Peyer's patch (tissue), 4 donors: ENCODE results near the gene YAP1. TPM values are rescaled to one million over a fixed set of nuclear protein-coding genes. Genes with fewer than 3 reads are reported as not detected.

Source experiments
- DNase-seq, 3 donors: peaks; one replicate each; pipeline ENCODE4 v3.0.0-alpha.2; 2017 to 2019
- H3K27ac ChIP-seq, 4 donors: fragments of 200-600 bp; sonication (generic); one replicate each; pipeline ENCODE4 v1.5.1; 2016 to 2019
- H3K27me3 ChIP-seq, 2 donors: fragments of 200-600 bp; sonication (generic); one replicate each; pipeline ENCODE4 v1.5.1; 2019
- H3K36me3 ChIP-seq, 3 donors: fragments of 200-600 bp; sonication (generic); one replicate each; pipeline ENCODE4 v1.5.1; 2016 to 2019
- H3K4me1 ChIP-seq, 4 donors: fragments of 200-600 bp; sonication (generic); one replicate each; pipeline ENCODE4 v1.5.1; 2016 to 2019
- H3K4me3 ChIP-seq, 4 donors: fragments of 200-600 bp; sonication (generic); 1 replicate in 3 of 4; 2 replicates in 1 of 4; pipeline ENCODE4 v1.5.1; 2016 to 2019; ENCODE audit warnings: mild to moderate bottlenecking in 1 of 4
- H3K9me3 ChIP-seq, 4 donors: fragments of 200-600 bp; sonication (generic); one replicate each; pipeline ENCODE4 v1.5.1; 2016 to 2019; ENCODE audit warnings: mild to moderate bottlenecking in 1 of 4
- POLR2A ChIP-seq, 2 donors: fragments of 450-650 bp; IDR thresholded peaks; one replicate each; pipeline ENCODE4 v1.5.1; 2017; ENCODE audit warnings: antibody characterized with exemption in 2 of 2, mild to moderate bottlenecking in 2 of 2, moderate library complexity in 2 of 2
- total RNA-seq, 4 donors: library from RNA; depleted of rRNA; stranded (reverse); fragments of >200 nt; gene quantifications; one replicate each; pipeline ENCODE4 v1.1.0, GENCODE V29; 2016
- TF ChIP-seq, protein P1 (sequence below), 6 experiments: fragments of 450-650 bp in 4 of 6; fragments of 200-600 bp in 2 of 6; sonication (generic) in 1 of 6; IDR thresholded peaks; one replicate each; pipeline ENCODE4 v1.5.1; 2017 to 2019; ENCODE audit warnings: antibody characterized with exemption in 6 of 6, mild to moderate bottlenecking in 3 of 6, moderate library complexity in 1 of 6

YAP1 gene
- total RNA-seq, 4 donors from 2014 or later: 99.8 to 163 (median 133) TPM

GRCh38 chr11:102111787-102112508, 1.7 kb downstream of the YAP1 start:
- no peaks in the 10 kb centered on the region for H3K27me3 ChIP-seq
- TF ChIP-seq, protein P1, sequence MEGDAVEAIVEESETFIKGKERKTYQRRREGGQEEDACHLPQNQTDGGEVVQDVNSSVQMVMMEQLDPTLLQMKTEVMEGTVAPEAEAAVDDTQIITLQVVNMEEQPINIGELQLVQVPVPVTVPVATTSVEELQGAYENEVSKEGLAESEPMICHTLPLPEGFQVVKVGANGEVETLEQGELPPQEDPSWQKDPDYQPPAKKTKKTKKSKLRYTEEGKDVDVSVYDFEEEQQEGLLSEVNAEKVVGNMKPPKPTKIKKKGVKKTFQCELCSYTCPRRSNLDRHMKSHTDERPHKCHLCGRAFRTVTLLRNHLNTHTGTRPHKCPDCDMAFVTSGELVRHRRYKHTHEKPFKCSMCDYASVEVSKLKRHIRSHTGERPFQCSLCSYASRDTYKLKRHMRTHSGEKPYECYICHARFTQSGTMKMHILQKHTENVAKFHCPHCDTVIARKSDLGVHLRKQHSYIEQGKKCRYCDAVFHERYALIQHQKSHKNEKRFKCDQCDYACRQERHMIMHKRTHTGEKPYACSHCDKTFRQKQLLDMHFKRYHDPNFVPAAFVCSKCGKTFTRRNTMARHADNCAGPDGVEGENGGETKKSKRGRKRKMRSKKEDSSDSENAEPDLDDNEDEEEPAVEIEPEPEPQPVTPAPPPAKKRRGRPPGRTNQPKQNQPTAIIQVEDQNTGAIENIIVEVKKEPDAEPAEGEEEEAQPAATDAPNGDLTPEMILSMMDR (IDR thresholded peaks at IDR 0.05): no peak
- peak; percentile 79 to 88 for TF ChIP-seq POLR2A (IDR thresholded peaks at IDR 0.05)
- H3K36me3 ChIP-seq: no peaks in the 10 kb centered on the region
- peak in 2 of 3 donors; percentile 57 to 78 for DNase-seq
- peak overlapping the region; percentile 78 to 98 (median 93) for H3K27ac ChIP-seq
- peaks cover 0 to 31% (median 5%) of the 10 kb centered on the region in 4 donors for H3K4me1 ChIP-seq
- H3K4me3 ChIP-seq: peak overlapping the region; percentile 58 to 97 (median 78)
- H3K9me3 ChIP-seq: no peaks in the 10 kb centered on the region

DNA sequence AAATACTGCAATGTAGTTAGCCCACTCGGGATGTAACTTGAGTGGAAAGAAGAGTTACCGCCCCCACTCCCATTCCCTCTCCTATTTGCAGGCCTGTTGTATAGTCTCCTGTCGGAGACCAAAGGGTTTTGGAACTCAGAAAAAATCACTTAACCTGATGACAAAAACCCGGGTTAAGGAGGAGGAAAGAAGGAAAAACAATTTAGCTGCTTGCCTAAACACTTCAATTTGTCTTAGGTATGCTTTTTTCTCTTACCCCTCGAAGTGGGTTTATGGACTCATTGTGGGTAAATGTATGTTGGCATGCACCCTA, 2.2 kb downstream of the YAP1 start:
- peaks cover 0 to 34% (median 5%) of the 10 kb centered on the region in 4 donors for H3K4me1 ChIP-seq
- H3K27me3 ChIP-seq: no peaks in the 10 kb centered on the region
- TF ChIP-seq, protein P1 (IDR thresholded peaks at IDR 0.05): no peak
- TF ChIP-seq POLR2A (IDR thresholded peaks at IDR 0.05): no peak
- H3K36me3 ChIP-seq: no peaks in the 10 kb centered on the region
- no peaks in the 10 kb centered on the region for H3K9me3 ChIP-seq
- peak overlapping the region in 3 of 4 donors; percentile 16 to 97 (median 89) for H3K4me3 ChIP-seq
- peak overlapping the region; percentile 78 to 98 (median 93) for H3K27ac ChIP-seq
- DNase-seq: no peak

GRCh38 chr11:102114032-102114431, 3.8 kb downstream of the YAP1 start:
- Histone ChIP-seq H3K27ac (no peak overlapping the region), H3K27me3 (no peaks in the 10 kb centered on the region), H3K9me3 (no peaks in the 10 kb centered on the region), H3K4me1 (peaks cover 0 to 42% (median 5%) of the 10 kb centered on the region in 4 donors), H3K36me3 (no peaks in the 10 kb centered on the region), H3K4me3 (no peak overlapping the region)
- DNase-seq: no peak
- TF ChIP-seq POLR2A (IDR thresholded peaks at IDR 0.05): no peak
- TF ChIP-seq, protein P1 (IDR thresholded peaks at IDR 0.05): no peak

- H3K9me3 ChIP-seq: no peaks in the 10 kb centered on the region
- peaks cover 0 to 43% (median 2%) of the 10 kb centered on the region in 4 donors for H3K4me1 ChIP-seq
- H3K4me3 ChIP-seq: no peak overlapping the region
- no peaks in the 10 kb centered on the region for H3K36me3 ChIP-seq
- TF ChIP-seq POLR2A (IDR thresholded peaks at IDR 0.05): no peak
- DNase-seq: no peak
- H3K27ac ChIP-seq: peak overlapping the region in 1 of 4 donors; percentile 23
- no peaks in the 10 kb centered on the region for H3K27me3 ChIP-seq
Measured at GRCh38 chr11:102115557-102115956, 5.3 kb downstream of the YAP1 start.

DNA sequence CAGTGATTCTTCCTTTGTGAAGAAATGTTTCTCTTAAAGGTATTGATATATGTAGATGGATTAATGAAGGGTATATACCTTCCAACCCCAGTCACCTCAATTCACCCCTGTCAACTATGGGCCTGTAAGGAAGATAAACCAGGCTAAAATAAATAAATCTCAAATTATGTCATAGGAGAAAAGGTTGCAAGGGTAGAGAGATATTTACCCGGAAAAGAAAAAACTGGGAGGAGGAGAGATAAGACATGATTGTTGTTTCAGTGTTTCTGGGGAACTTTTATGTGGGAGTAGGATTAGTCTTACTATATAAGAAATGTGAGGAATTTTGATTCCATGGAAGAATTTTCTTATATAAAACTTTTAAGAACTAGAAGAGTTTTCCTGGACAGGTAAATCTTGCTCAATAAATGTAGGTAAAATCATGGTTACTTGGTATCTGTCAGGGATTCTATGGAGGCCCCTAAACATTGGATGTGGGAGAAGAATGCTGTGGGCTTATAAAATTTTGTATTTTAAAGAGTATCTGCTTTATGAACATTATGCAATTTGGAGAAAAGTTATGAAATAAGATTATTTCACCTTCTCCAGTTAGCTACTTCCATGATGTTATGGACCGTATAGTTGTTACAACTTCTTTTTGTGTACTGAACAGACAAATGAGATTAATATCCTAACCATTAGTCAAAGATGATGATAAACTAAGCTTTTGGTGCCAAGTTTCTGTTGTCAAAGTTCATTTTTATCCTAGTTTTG, 6.4 kb downstream of the YAP1 start:
- no peak overlapping the region for H3K4me3 ChIP-seq
- H3K27me3 ChIP-seq: no peaks in the 10 kb centered on the region
- H3K36me3 ChIP-seq: no peaks in the 10 kb centered on the region
- peaks cover 0 to 43% (median 0%) of the 10 kb centered on the region in 4 donors for H3K4me1 ChIP-seq
- H3K27ac ChIP-seq: no peak overlapping the region
- DNase-seq: no peak
- TF ChIP-seq, protein P1 (IDR thresholded peaks at IDR 0.05): no peak
- no peak for TF ChIP-seq POLR2A (IDR thresholded peaks at IDR 0.05)
- H3K9me3 ChIP-seq: no peaks in the 10 kb centered on the region
